Endothelial cell (in vitro differentiated cells): ENCODE measurements around the gene MTR. TPM values are rescaled to one million over a fixed set of nuclear protein-coding genes. Genes with fewer than 3 reads are reported as not detected.
A peak's percentile ranks its signal among the peaks of the same experiment; 100 is the strongest.

Experiments used
- DNase-seq: peaks from one replicate; pipeline ENCODE4 v3.0.0; 2021; ENCODE audit warnings: low spot score
- H3K27ac Mint-ChIP-seq: one replicate; pipeline ENCODE4 v1.8.0; 2021; ENCODE audit warnings: mixed read lengths, inconsistent platforms; ENCODE audit not compliant: unreplicated experiment
- H3K27me3 Mint-ChIP-seq: one replicate; pipeline ENCODE4 v1.8.0; 2021; ENCODE audit warnings: mild to moderate bottlenecking, moderate library complexity, mixed read lengths, inconsistent platforms; ENCODE audit not compliant: unreplicated experiment
- H3K36me3 Mint-ChIP-seq: one replicate; pipeline ENCODE4 v1.8.0; 2021; ENCODE audit warnings: mild to moderate bottlenecking, low read depth, mixed read lengths, inconsistent platforms; ENCODE audit not compliant: unreplicated experiment
- H3K4me1 Mint-ChIP-seq: one replicate; pipeline ENCODE4 v1.8.0; 2021; ENCODE audit warnings: mild to moderate bottlenecking, mixed read lengths, inconsistent platforms; ENCODE audit not compliant: unreplicated experiment
- H3K4me3 Mint-ChIP-seq: one replicate; pipeline ENCODE4 v1.8.0; 2021; ENCODE audit warnings: mild to moderate bottlenecking, mixed read lengths, inconsistent platforms; ENCODE audit not compliant: unreplicated experiment
- H3K9me3 Mint-ChIP-seq: one replicate; pipeline ENCODE4 v1.8.0; 2021; ENCODE audit warnings: mixed read lengths, inconsistent platforms; ENCODE audit not compliant: unreplicated experiment
- CTCF ChIP-seq: fragments of 200-600 bp; sonication (generic); IDR thresholded peaks from one replicate; pipeline ENCODE4 v1.5.0; 2021; ENCODE audit warnings: antibody characterized with exemption; ENCODE audit not compliant: unreplicated experiment
- total RNA-seq: library from RNA; stranded (reverse); fragmentation: NEBNext Ultra II Directional; extraction: Animal tissue kit (Norgen Biotek cat#: 25700); gene quantifications from one replicate; pipeline ENCODE4 v1.2.1, GENCODE V29; 2021; ENCODE audit not compliant: unreplicated experiment

Gene MTR
- total RNA-seq, 1 donor from 2014 or later = 44.5 TPM

GRCh38 chr1:236864996-236865817, 70.1 kb downstream of the MTR start:
- Mint-ChIP-seq H3K4me1 (no peaks in the 10 kb centered on the region), H3K27ac (no peak overlapping the region), H3K4me3 (no peak overlapping the region), H3K9me3 (no peaks in the 10 kb centered on the region), H3K27me3 (peaks cover 1% of the 10 kb centered on the region), H3K36me3 (peaks cover 32% of the 10 kb centered on the region)
- no peak for DNase-seq
- no peak for TF ChIP-seq CTCF

- no peak for TF ChIP-seq CTCF
- Mint-ChIP-seq H3K4me1 (peaks cover 3% of the 10 kb centered on the region), H3K9me3 (no peaks in the 10 kb centered on the region), H3K36me3 (peaks cover 34% of the 10 kb centered on the region), H3K27ac (no peak overlapping the region), H3K4me3 (no peak overlapping the region), H3K27me3 (peaks cover 1% of the 10 kb centered on the region)
- no peak for DNase-seq
Observed at GRCh38 chr1:236865818-236866155, 70.7 kb downstream of the MTR start.

- peak; percentile 93 for TF ChIP-seq CTCF
- peak; percentile 51 for DNase-seq
- Mint-ChIP-seq H3K36me3 (peaks cover 27% of the 10 kb centered on the region), H3K4me1 (peaks cover 13% of the 10 kb centered on the region), H3K27ac (no peak overlapping the region), H3K27me3 (no peaks in the 10 kb centered on the region), H3K9me3 (no peaks in the 10 kb centered on the region), H3K4me3 (no peak overlapping the region)
Observed at GRCh38 chr1:236868625-236869467, 73.8 kb downstream of the MTR start.

GRCh38 chr1:236869911-236870310, 74.8 kb downstream of the MTR start:
- Mint-ChIP-seq H3K27ac (no peak overlapping the region), H3K27me3 (no peaks in the 10 kb centered on the region), H3K4me1 (peaks cover 13% of the 10 kb centered on the region), H3K4me3 (no peak overlapping the region), H3K36me3 (peaks cover 27% of the 10 kb centered on the region), H3K9me3 (no peaks in the 10 kb centered on the region)
- TF ChIP-seq CTCF = no peak
- no peak for DNase-seq

GRCh38 chr1:236870721-236871120, 75.6 kb downstream of the MTR start:
- no peak for DNase-seq
- peaks cover 27% of the 10 kb centered on the region for H3K36me3 Mint-ChIP-seq
- H3K27ac Mint-ChIP-seq = no peak overlapping the region
- H3K27me3 Mint-ChIP-seq = no peaks in the 10 kb centered on the region
- no peak overlapping the region for H3K4me3 Mint-ChIP-seq
- H3K4me1 Mint-ChIP-seq = peaks cover 13% of the 10 kb centered on the region
- no peaks in the 10 kb centered on the region for H3K9me3 Mint-ChIP-seq
- TF ChIP-seq CTCF = no peak
